Measurements from ENCODE around the gene OR2V2.

DNA sequence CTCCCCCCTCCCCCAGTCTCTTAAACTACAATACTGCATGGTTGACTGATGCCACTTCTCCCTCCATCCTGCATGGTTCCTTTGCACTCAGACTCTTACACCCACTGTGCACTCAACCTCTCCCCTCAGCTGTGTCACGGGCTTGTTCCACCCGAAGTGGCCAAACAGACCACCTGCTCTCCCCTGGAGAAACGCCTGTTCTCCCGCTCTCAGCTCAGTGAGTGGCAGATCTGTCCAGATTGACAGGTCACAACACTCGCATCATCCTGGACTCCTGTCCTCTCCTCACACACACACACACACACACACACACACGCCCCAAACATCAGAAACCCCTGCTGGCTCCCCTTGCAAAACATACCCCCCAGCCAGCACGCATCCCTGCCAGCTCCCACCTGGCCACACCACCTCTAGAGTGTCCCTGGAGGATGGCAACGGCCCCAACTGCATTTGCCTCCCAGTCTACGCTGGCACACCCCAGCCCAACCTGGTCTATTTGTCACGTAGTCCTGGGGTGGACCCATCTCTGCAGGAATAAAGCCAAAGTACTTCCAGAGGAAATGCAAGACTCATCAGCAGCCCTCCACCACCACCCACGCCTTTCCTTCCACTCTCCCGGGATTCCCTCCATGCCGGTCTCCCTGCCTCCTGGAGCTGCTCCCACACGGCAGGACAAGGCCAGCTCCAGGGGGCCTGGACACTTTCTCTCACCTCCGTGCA is 19.3 kb upstream of the OR2V2 start:
- TF ChIP-seq EZH2phosphoT487 (IDR thresholded peaks at IDR 0.05; ENCODE audit: borderline replicate concordance, low read length): no peak
- TF ChIP-seq, protein P1, sequence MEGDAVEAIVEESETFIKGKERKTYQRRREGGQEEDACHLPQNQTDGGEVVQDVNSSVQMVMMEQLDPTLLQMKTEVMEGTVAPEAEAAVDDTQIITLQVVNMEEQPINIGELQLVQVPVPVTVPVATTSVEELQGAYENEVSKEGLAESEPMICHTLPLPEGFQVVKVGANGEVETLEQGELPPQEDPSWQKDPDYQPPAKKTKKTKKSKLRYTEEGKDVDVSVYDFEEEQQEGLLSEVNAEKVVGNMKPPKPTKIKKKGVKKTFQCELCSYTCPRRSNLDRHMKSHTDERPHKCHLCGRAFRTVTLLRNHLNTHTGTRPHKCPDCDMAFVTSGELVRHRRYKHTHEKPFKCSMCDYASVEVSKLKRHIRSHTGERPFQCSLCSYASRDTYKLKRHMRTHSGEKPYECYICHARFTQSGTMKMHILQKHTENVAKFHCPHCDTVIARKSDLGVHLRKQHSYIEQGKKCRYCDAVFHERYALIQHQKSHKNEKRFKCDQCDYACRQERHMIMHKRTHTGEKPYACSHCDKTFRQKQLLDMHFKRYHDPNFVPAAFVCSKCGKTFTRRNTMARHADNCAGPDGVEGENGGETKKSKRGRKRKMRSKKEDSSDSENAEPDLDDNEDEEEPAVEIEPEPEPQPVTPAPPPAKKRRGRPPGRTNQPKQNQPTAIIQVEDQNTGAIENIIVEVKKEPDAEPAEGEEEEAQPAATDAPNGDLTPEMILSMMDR (IDR thresholded peaks at IDR 0.05; ENCODE audit: low read depth, low read length, poor library complexity, severe bottlenecking): no peak

Measured in DOHH2 (cell line).